Measurements from ENCODE around the gene ABRACL.

The ABRACL gene

DNA sequence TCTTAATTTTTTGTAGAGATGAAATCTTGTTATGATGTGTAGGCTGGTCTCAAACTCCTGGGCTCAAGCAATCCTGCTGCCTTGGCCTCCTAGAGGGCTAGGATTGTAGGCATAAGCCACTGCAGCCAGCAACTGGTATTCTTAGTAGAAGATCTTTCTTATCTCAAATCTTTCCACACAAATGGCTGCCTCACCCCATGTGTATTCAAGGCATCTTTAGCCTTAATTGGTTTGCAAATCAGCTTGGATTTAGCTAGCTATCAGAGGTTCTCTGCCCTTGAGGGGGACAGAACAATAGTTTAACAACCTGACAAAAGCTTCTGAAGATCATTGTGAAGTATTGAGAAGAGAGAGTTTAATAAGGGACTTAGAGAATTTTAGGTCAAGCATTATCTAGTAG lies 17.9 kb upstream of the ABRACL start:
- Histone ChIP-seq H3K9me3 (ENCODE audit: insufficient read depth, low read depth, low read length) (no peaks in the 10 kb centered on the region), H3K9me2 (replicated peaks; ENCODE audit: low read depth, low read length) (no peaks in the 10 kb centered on the region), H3K79me2 (ENCODE audit: insufficient read depth, low read length) (no peaks in the 10 kb centered on the region), H3K9ac (ENCODE audit: low read depth, low read length, poor library complexity, severe bottlenecking) (no peak overlapping the region), H3K4me1 (ENCODE audit: insufficient read depth, low read length, poor library complexity, severe bottlenecking) (no peaks in the 10 kb centered on the region), H2AFZ (ENCODE audit: low read length) (no peak overlapping the region), H3K4me2 (ENCODE audit: low read depth, low read length, poor library complexity, severe bottlenecking) (no peak overlapping the region), H4K20me1 (ENCODE audit: insufficient read depth, low read length, poor library complexity, severe bottlenecking) (no peaks in the 10 kb centered on the region), H3K36me3 (ENCODE audit: insufficient read depth, low read length) (no peaks in the 10 kb centered on the region), H3F3A (ENCODE audit: low read depth) (no peaks in the 10 kb centered on the region), H3K27me3 (ENCODE audit: insufficient read depth, low read length, poor library complexity, severe bottlenecking) (no peaks in the 10 kb centered on the region), H3K4me3 (ENCODE audit: low read length, poor library complexity, severe bottlenecking) (no peak overlapping the region)
- TF ChIP-seq EZH2phosphoT487 (IDR thresholded peaks at IDR 0.05; ENCODE audit: borderline replicate concordance), result no peak
- no peak for TF ChIP-seq CTCF (conservative IDR thresholded peaks at IDR 0.05; ENCODE audit: low read length)

GRCh38 chr6:139011980-139012379 lies 16.6 kb upstream of the ABRACL start:
- Histone ChIP-seq H3K9me3 (ENCODE audit: insufficient read depth, low read depth, low read length) (no peaks in the 10 kb centered on the region), H3K4me1 (ENCODE audit: insufficient read depth, low read length, poor library complexity, severe bottlenecking) (no peaks in the 10 kb centered on the region), H4K20me1 (ENCODE audit: insufficient read depth, low read length, poor library complexity, severe bottlenecking) (no peaks in the 10 kb centered on the region), H3F3A (ENCODE audit: low read depth) (no peaks in the 10 kb centered on the region), H3K9ac (ENCODE audit: low read depth, low read length, poor library complexity, severe bottlenecking) (no peak overlapping the region), H3K36me3 (ENCODE audit: insufficient read depth, low read length) (no peaks in the 10 kb centered on the region), H3K4me3 (ENCODE audit: low read length, poor library complexity, severe bottlenecking) (no peak overlapping the region), H3K9me2 (replicated peaks; ENCODE audit: low read depth, low read length) (no peaks in the 10 kb centered on the region), H3K4me2 (ENCODE audit: low read depth, low read length, poor library complexity, severe bottlenecking) (no peak overlapping the region), H3K79me2 (ENCODE audit: insufficient read depth, low read length) (no peaks in the 10 kb centered on the region), H3K27me3 (ENCODE audit: insufficient read depth, low read length, poor library complexity, severe bottlenecking) (no peaks in the 10 kb centered on the region), H2AFZ (ENCODE audit: low read length) (no peak overlapping the region)
- TF ChIP-seq EZH2phosphoT487 (IDR thresholded peaks at IDR 0.05; ENCODE audit: borderline replicate concordance) (no peak), CTCF (conservative IDR thresholded peaks at IDR 0.05; ENCODE audit: low read length) (no peak)

GRCh38 chr6:139013185-139013800 lies 15.3 kb upstream of the ABRACL start:
- TF ChIP-seq CTCF (conservative IDR thresholded peaks at IDR 0.05; ENCODE audit: low read length), result no peak
- no peak for TF ChIP-seq EZH2phosphoT487 (IDR thresholded peaks at IDR 0.05; ENCODE audit: borderline replicate concordance)
- H3K79me2 ChIP-seq (ENCODE audit: insufficient read depth, low read length), result no peaks in the 10 kb centered on the region
- no peaks in the 10 kb centered on the region for H3K9me2 ChIP-seq (replicated peaks; ENCODE audit: low read depth, low read length)
- H3K4me1 ChIP-seq (ENCODE audit: insufficient read depth, low read length, poor library complexity, severe bottlenecking), result no peaks in the 10 kb centered on the region
- no peaks in the 10 kb centered on the region for H4K20me1 ChIP-seq (ENCODE audit: insufficient read depth, low read length, poor library complexity, severe bottlenecking)
- no peaks in the 10 kb centered on the region for H3K36me3 ChIP-seq (ENCODE audit: insufficient read depth, low read length)
- H3K27me3 ChIP-seq (ENCODE audit: insufficient read depth, low read length, poor library complexity, severe bottlenecking), result no peaks in the 10 kb centered on the region
- H3K4me3 ChIP-seq (ENCODE audit: low read length, poor library complexity, severe bottlenecking), result no peak overlapping the region
- no peak overlapping the region for H3K4me2 ChIP-seq (ENCODE audit: low read depth, low read length, poor library complexity, severe bottlenecking)
- no peak overlapping the region for H2AFZ ChIP-seq (ENCODE audit: low read length)
- H3F3A ChIP-seq (ENCODE audit: low read depth), result no peaks in the 10 kb centered on the region
- H3K9ac ChIP-seq (ENCODE audit: low read depth, low read length, poor library complexity, severe bottlenecking), result no peak overlapping the region
- H3K9me3 ChIP-seq (ENCODE audit: insufficient read depth, low read depth, low read length), result no peaks in the 10 kb centered on the region

All from Loucy (cell line).